HG03378 (cell line): ENCODE results near the gene SPRR3.

Experiments
- ATAC-seq: cut with Tn5 transposase; IDR thresholded peaks from one replicate; pipeline ENCODE4 v1.9.1; 2021; ENCODE audit warnings: mild to moderate bottlenecking, moderate library complexity; ENCODE audit not compliant: unreplicated experiment

Gene SPRR3

DNA sequence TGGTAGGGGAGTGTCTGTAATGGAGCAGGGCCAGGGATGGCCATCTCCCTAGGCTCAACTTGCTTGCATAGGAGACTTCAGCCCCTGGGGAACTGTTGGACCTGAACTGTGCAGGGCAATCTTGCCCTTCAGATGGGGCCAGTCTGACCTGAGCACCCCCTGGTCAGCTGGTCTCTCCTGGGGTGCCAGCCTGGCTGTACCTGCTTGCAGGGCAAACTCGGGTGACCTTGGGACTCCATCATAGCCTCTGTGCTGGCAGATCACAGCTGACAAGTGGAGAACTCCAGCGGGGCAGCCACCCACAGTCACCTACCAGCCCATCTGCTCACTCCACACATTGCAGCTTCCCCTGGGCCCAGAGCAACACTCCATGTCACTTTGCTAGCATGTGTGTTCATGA, 47.7 kb downstream of the SPRR3 start:
- ATAC-seq = no peak
